NCI-H774 (cell line): Measurements from ENCODE around the gene NR4A3.
"Not testable (repeated sequence)": the region's sequence is repeated elsewhere in the genome, so short reads cannot be mapped to it uniquely, and the experiment has no call there.

ENCODE experiments used
- DNase-seq: peaks from one replicate; lab custom pipeline; 2025; lab: John Stamatoyannopoulos, UW

NR4A3 gene

GRCh38 chr9:99834474-99834873, 12.8 kb downstream of the NR4A3 start:
- DNase-seq: no peak

- no peak for DNase-seq
Observed at GRCh38 chr9:99835142-99835541, 13.5 kb downstream of the NR4A3 start.

GRCh38 chr9:99835581-99835980, 13.9 kb downstream of the NR4A3 start:
- DNase-seq: no peak

GRCh38 chr9:99840072-99840471, 18.4 kb downstream of the NR4A3 start:
- DNase-seq: no peak

GRCh38 chr9:99845063-99845462, 23.4 kb downstream of the NR4A3 start:
- DNase-seq: no peak

- no peak for DNase-seq
Observed at GRCh38 chr9:99848447-99848846, 26.8 kb downstream of the NR4A3 start.

GRCh38 chr9:99850736-99851499, 29.2 kb downstream of the NR4A3 start:
- DNase-seq: no peak

- DNase-seq: no peak
Observed at GRCh38 chr9:99851500-99851822, 29.8 kb downstream of the NR4A3 start.

- no peak for DNase-seq
Observed at GRCh38 chr9:99852617-99853016, 30.9 kb downstream of the NR4A3 start.

- DNase-seq: no peak
Observed at GRCh38 chr9:99855467-99856176, 33.9 kb downstream of the NR4A3 start.

- not testable (repeated sequence) for DNase-seq
Observed at GRCh38 chr9:99857576-99857975, 35.9 kb downstream of the NR4A3 start.

- no peak for DNase-seq
Observed at GRCh38 chr9:99858087-99858486, 36.4 kb downstream of the NR4A3 start.

- no peak for DNase-seq
Observed at GRCh38 chr9:99859243-99859980, 37.7 kb downstream of the NR4A3 start.

GRCh38 chr9:99860266-99860665, 38.6 kb downstream of the NR4A3 start:
- no peak for DNase-seq

GRCh38 chr9:99863955-99864354, 42.3 kb downstream of the NR4A3 start:
- no peak for DNase-seq

- no peak for DNase-seq
Observed at GRCh38 chr9:99866398-99866797, 44.7 kb downstream of the NR4A3 start.

GRCh38 chr9:99867536-99867935, 45.9 kb downstream of the NR4A3 start:
- DNase-seq: no peak

- DNase-seq: no peak
Observed at GRCh38 chr9:99867968-99868367, 46.3 kb downstream of the NR4A3 start.

- no peak for DNase-seq
Observed at GRCh38 chr9:99868845-99869244, 47.2 kb downstream of the NR4A3 start.

GRCh38 chr9:99870126-99870525, 48.4 kb downstream of the NR4A3 start:
- DNase-seq: no peak

GRCh38 chr9:99873531-99873930, 51.8 kb downstream of the NR4A3 start:
- DNase-seq: no peak

- no peak for DNase-seq
Observed at GRCh38 chr9:99873943-99874584, 52.4 kb downstream of the NR4A3 start.

- no peak for DNase-seq
Observed at GRCh38 chr9:99876190-99876589, 54.5 kb downstream of the NR4A3 start.
